WTC11 (cell line): ENCODE results near the gene SLC46A3. TPM values are rescaled to one million over a fixed set of nuclear protein-coding genes. Genes with fewer than 3 reads are reported as not detected.

ENCODE experiments used
- ATAC-seq: fragments of 200-7000 bp; cut with Tn5 transposase; 2 replicates; pipeline ENCODE4 v1.10.0; 2021; ENCODE audit warnings: mild to moderate bottlenecking, moderate library complexity
- CTCF ChIA-PET: fragments of 300-600 bp; sonication (Branson Sonifier 250); formaldehyde crosslinking; loops from one replicate; lab custom pipeline; 2021; ENCODE audit warnings: antibody characterized with exemption; lab: Charles Lee
- POLR2A ChIA-PET: fragments of 350-600 bp; sonication (Branson Sonifier 250); formaldehyde crosslinking; loops from one replicate; lab custom pipeline; 2021; ENCODE audit warnings: antibody characterized with exemption; lab: Charles Lee
- DNase-seq: peaks from one replicate; pipeline ENCODE4 v3.0.0; 2021; ENCODE audit warnings: low spot score
- H3K27ac Mint-ChIP-seq: 2 replicates; pipeline ENCODE4 v1.8.0; 2021; ENCODE audit warnings: mixed read lengths
- H3K27me3 Mint-ChIP-seq: 2 replicates; pipeline ENCODE4 v1.8.0; 2021; ENCODE audit warnings: low read depth, mild to moderate bottlenecking, moderate library complexity, mixed read lengths
- H3K36me3 Mint-ChIP-seq: 2 replicates; pipeline ENCODE4 v1.8.0; 2021; ENCODE audit warnings: mixed read lengths
- H3K4me1 Mint-ChIP-seq: 2 replicates; pipeline ENCODE4 v1.8.0; 2022; ENCODE audit warnings: mixed read lengths
- H3K4me3 Mint-ChIP-seq: 2 replicates; pipeline ENCODE4 v1.8.0; 2021; ENCODE audit warnings: mild to moderate bottlenecking, moderate library complexity, mixed read lengths
- H3K9me3 Mint-ChIP-seq: 2 replicates; pipeline ENCODE4 v1.8.0; 2021; ENCODE audit warnings: mixed read lengths
- CREM ChIP-seq: sonication (generic); formaldehyde crosslinking; IDR thresholded peaks from 2 replicates; pipeline ENCODE4 v1.8.1; 2022; ENCODE audit warnings: mild to moderate bottlenecking, missing genetic modification reagents, moderate library complexity
- E2F1 ChIP-seq: sonication (generic); formaldehyde crosslinking; IDR thresholded peaks from 2 replicates; pipeline ENCODE4 v1.8.0; 2022; ENCODE audit warnings: mild to moderate bottlenecking, missing genetic modification reagents
- FOXJ3 ChIP-seq: sonication (generic); formaldehyde crosslinking; IDR thresholded peaks from 2 replicates; pipeline ENCODE4 v1.9.0; 2021; ENCODE audit warnings: missing genetic modification reagents, mild to moderate bottlenecking, borderline replicate concordance
- RORB ChIP-seq: fragments of 250-450 bp; sonication (Bioruptor Pico); IDR thresholded peaks from 2 replicates; pipeline ENCODE4 v1.9.0; 2021; ENCODE audit warnings: mild to moderate bottlenecking
- SMAD3 ChIP-seq: sonication (generic); formaldehyde crosslinking; IDR thresholded peaks from 2 replicates; pipeline ENCODE4 v1.8.0; 2022; ENCODE audit warnings: missing genetic modification reagents, mild to moderate bottlenecking, borderline replicate concordance
- ZNF121 ChIP-seq: sonication (generic); formaldehyde crosslinking; IDR thresholded peaks from 2 replicates; pipeline ENCODE4 v1.8.0; 2023; ENCODE audit warnings: missing genetic modification reagents
- ZNF232 ChIP-seq: sonication (generic); formaldehyde crosslinking; IDR thresholded peaks from 2 replicates; pipeline ENCODE4 v1.8.0; 2022; ENCODE audit warnings: mild to moderate bottlenecking, missing genetic modification reagents
- ZNF512 ChIP-seq: sonication (generic); formaldehyde crosslinking; IDR thresholded peaks from 2 replicates; pipeline ENCODE4 v1.8.1; 2022; ENCODE audit warnings: missing genetic modification reagents, borderline replicate concordance
- total RNA-seq: library from RNA; stranded (reverse); gene quantifications from 3 replicates; pipeline ENCODE4 v1.2.3, GENCODE V29; 2021
- TF ChIP-seq, protein P1 (sequence below): fragments of 250-450 bp; sonication (Bioruptor Pico); IDR thresholded peaks from 2 replicates; pipeline ENCODE4 v1.9.0; 2021; ENCODE audit warnings: mild to moderate bottlenecking
- TF ChIP-seq, protein P2 (sequence below): sonication (generic); formaldehyde crosslinking; IDR thresholded peaks from 2 replicates; pipeline ENCODE4 v1.8.0; 2023; ENCODE audit warnings: missing genetic modification reagents
- TF ChIP-seq, protein P3 (sequence below): sonication (generic); formaldehyde crosslinking; IDR thresholded peaks from 2 replicates; pipeline ENCODE4 v1.8.0; 2022; ENCODE audit warnings: missing genetic modification reagents

Gene SLC46A3
- total RNA-seq, 1 experiment from 2014 or later: 0.79 TPM

- H3K27ac Mint-ChIP-seq: 0 out of 2 replicates have a peak overlapping the region, but pooled peaks have one; percentile 14
- H3K27me3 Mint-ChIP-seq: peaks cover 39% of the 10 kb centered on the region
- DNase-seq: no peak
- H3K36me3 Mint-ChIP-seq: no peaks in the 10 kb centered on the region
- peak overlapping the region; percentile 98 for H3K4me3 Mint-ChIP-seq
- CTCF ChIA-PET: interaction anchor here (3.6 kb wide), 1 partner anchor 77 kb away, joined by 16 read pairs; no protein-coding TSS in a partner anchor
- H3K4me1 Mint-ChIP-seq: peaks cover 11% of the 10 kb centered on the region
- POLR2A ChIA-PET: interaction anchor here (0.9 kb wide), 1 partner anchor 238 kb away, joined by 3 read pairs; no protein-coding TSS in a partner anchor
- peak; percentile 59 for ATAC-seq
- TF ChIP-seq RORB (CRISPR knock-in tag) (no peak), ZNF232 (CRISPR knock-in tag) (0 out of 2 replicates have a peak, but pooled peaks have one; percentile 6)
- TF ChIP-seq, protein P1, sequence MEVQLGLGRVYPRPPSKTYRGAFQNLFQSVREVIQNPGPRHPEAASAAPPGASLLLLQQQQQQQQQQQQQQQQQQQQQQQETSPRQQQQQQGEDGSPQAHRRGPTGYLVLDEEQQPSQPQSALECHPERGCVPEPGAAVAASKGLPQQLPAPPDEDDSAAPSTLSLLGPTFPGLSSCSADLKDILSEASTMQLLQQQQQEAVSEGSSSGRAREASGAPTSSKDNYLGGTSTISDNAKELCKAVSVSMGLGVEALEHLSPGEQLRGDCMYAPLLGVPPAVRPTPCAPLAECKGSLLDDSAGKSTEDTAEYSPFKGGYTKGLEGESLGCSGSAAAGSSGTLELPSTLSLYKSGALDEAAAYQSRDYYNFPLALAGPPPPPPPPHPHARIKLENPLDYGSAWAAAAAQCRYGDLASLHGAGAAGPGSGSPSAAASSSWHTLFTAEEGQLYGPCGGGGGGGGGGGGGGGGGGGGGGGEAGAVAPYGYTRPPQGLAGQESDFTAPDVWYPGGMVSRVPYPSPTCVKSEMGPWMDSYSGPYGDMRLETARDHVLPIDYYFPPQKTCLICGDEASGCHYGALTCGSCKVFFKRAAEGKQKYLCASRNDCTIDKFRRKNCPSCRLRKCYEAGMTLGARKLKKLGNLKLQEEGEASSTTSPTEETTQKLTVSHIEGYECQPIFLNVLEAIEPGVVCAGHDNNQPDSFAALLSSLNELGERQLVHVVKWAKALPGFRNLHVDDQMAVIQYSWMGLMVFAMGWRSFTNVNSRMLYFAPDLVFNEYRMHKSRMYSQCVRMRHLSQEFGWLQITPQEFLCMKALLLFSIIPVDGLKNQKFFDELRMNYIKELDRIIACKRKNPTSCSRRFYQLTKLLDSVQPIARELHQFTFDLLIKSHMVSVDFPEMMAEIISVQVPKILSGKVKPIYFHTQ (CRISPR knock-in tag): no peak
- H3K9me3 Mint-ChIP-seq: no peaks in the 10 kb centered on the region
These were observed 671 bp upstream of the SLC46A3 start for GRCh38 chr13:28719227-28720055.

GRCh38 chr13:28718196-28718542, 601 bp downstream of the SLC46A3 start:
- Mint-ChIP-seq H3K9me3 (no peaks in the 10 kb centered on the region), H3K4me1 (peaks cover 11% of the 10 kb centered on the region), H3K27ac (no peak overlapping the region), H3K4me3 (peak overlapping the region; percentile 98), H3K36me3 (no peaks in the 10 kb centered on the region), H3K27me3 (peaks cover 39% of the 10 kb centered on the region)
- ChIA-PET POLR2A (interaction anchor here (0.6 kb wide), 1 partner anchor 733 kb away, joined by 4 read pairs; no protein-coding TSS in a partner anchor), CTCF (interaction anchor here (0.6 to 3.6 kb wide), 3 partner anchors 78 to 301 kb away, joined by 3 to 16 read pairs (median 3); no protein-coding TSS in a partner anchor)
- TF ChIP-seq CREM (CRISPR knock-in tag) (no peak), ZNF121 (CRISPR knock-in tag) (no peak), SMAD3 (CRISPR knock-in tag) (no peak), FOXJ3 (CRISPR knock-in tag) (no peak), ZNF512 (CRISPR knock-in tag) (no peak), E2F1 (CRISPR knock-in tag) (no peak)
- TF ChIP-seq, protein P2, sequence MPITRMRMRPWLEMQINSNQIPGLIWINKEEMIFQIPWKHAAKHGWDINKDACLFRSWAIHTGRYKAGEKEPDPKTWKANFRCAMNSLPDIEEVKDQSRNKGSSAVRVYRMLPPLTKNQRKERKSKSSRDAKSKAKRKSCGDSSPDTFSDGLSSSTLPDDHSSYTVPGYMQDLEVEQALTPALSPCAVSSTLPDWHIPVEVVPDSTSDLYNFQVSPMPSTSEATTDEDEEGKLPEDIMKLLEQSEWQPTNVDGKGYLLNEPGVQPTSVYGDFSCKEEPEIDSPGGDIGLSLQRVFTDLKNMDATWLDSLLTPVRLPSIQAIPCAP (CRISPR knock-in tag): no peak
- TF ChIP-seq, protein P3, sequence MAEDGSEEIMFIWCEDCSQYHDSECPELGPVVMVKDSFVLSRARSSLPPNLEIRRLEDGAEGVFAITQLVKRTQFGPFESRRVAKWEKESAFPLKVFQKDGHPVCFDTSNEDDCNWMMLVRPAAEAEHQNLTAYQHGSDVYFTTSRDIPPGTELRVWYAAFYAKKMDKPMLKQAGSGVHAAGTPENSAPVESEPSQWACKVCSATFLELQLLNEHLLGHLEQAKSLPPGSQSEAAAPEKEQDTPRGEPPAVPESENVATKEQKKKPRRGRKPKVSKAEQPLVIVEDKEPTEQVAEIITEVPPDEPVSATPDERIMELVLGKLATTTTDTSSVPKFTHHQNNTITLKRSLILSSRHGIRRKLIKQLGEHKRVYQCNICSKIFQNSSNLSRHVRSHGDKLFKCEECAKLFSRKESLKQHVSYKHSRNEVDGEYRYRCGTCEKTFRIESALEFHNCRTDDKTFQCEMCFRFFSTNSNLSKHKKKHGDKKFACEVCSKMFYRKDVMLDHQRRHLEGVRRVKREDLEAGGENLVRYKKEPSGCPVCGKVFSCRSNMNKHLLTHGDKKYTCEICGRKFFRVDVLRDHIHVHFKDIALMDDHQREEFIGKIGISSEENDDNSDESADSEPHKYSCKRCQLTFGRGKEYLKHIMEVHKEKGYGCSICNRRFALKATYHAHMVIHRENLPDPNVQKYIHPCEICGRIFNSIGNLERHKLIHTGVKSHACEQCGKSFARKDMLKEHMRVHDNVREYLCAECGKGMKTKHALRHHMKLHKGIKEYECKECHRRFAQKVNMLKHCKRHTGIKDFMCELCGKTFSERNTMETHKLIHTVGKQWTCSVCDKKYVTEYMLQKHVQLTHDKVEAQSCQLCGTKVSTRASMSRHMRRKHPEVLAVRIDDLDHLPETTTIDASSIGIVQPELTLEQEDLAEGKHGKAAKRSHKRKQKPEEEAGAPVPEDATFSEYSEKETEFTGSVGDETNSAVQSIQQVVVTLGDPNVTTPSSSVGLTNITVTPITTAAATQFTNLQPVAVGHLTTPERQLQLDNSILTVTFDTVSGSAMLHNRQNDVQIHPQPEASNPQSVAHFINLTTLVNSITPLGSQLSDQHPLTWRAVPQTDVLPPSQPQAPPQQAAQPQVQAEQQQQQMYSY (CRISPR knock-in tag): no peak
- ATAC-seq: no peak
- no peak for DNase-seq
